H9 (cell line): ENCODE measurements around the gene AJUBA. TPM values are rescaled to one million over a fixed set of nuclear protein-coding genes. Genes with fewer than 3 reads are reported as not detected.

ENCODE experiments used
- DNase-seq: peaks from one replicate; pipeline ENCODE4 v3.0.0-alpha.2; 2017
- H2AFZ ChIP-seq: one replicate; pipeline ENCODE4 v1.6.1; 2013; ENCODE audit warnings: mild to moderate bottlenecking, low read length, control low read depth, moderate library complexity
- H2AK5ac ChIP-seq: 2 replicates; pipeline ENCODE4 v1.6.1; 2013; ENCODE audit warnings: low read length, control low read depth, mixed read lengths; ENCODE audit not compliant: insufficient read length
- H2BK120ac ChIP-seq: one replicate; pipeline ENCODE4 v1.6.1; 2013; ENCODE audit warnings: low read depth, mild to moderate bottlenecking, low read length, control low read depth, inconsistent platforms; ENCODE audit not compliant: poor library complexity, severe bottlenecking
- H2BK12ac ChIP-seq: 2 replicates; pipeline ENCODE4 v1.6.1; 2013; ENCODE audit warnings: low read length, control low read depth, mixed read lengths, low read depth; ENCODE audit not compliant: insufficient read length
- H2BK15ac ChIP-seq: 2 replicates; pipeline ENCODE4 v1.6.1; 2013; ENCODE audit warnings: low read depth, low read length, control low read depth
- H2BK20ac ChIP-seq: one replicate; pipeline ENCODE4 v1.6.1; 2013; ENCODE audit warnings: low read depth, mild to moderate bottlenecking, low read length, control low read depth, inconsistent platforms; ENCODE audit not compliant: poor library complexity, severe bottlenecking
- H2BK5ac ChIP-seq: 2 replicates; pipeline ENCODE4 v1.6.1; 2013; ENCODE audit warnings: low read length, control low read depth, mixed read lengths; ENCODE audit not compliant: insufficient read length
- H3K14ac ChIP-seq: 2 replicates; pipeline ENCODE4 v1.6.1; 2013; ENCODE audit warnings: low read length, control low read depth; ENCODE audit not compliant: insufficient read depth
- H3K18ac ChIP-seq: 2 replicates; pipeline ENCODE4 v1.6.1; 2013; ENCODE audit warnings: low read depth, mild to moderate bottlenecking, mixed read lengths, low read length, control low read depth; ENCODE audit not compliant: insufficient read length
- H3K23ac ChIP-seq: 2 replicates; pipeline ENCODE4 v1.6.1; 2013; ENCODE audit warnings: low read length, control low read depth, mixed read lengths, low read depth; ENCODE audit not compliant: insufficient read length
- H3K23me2 ChIP-seq: 2 replicates; pipeline ENCODE4 v1.6.1; 2013; ENCODE audit warnings: low read depth, mild to moderate bottlenecking, mixed read lengths, low read length, control low read depth; ENCODE audit not compliant: insufficient read length, poor library complexity, severe bottlenecking
- H3K27ac ChIP-seq: 2 replicates; pipeline ENCODE4 v1.5.1; 2013; ENCODE audit warnings: low read length, control low read depth, mixed read lengths, low read depth; ENCODE audit not compliant: insufficient read length
- H3K27me3 ChIP-seq: 2 replicates; pipeline ENCODE4 v1.6.1; 2013; ENCODE audit warnings: low read length, control low read depth, inconsistent platforms; ENCODE audit not compliant: insufficient read depth
- H3K4ac ChIP-seq: 2 replicates; pipeline ENCODE4 v1.6.1; 2013; ENCODE audit warnings: low read depth, mild to moderate bottlenecking, control low read depth, inconsistent platforms, low read length, moderate library complexity
- H3K4me1 ChIP-seq: 2 replicates; pipeline ENCODE4 v1.6.1; 2013; ENCODE audit warnings: low read length, control low read depth, inconsistent platforms; ENCODE audit not compliant: insufficient read depth
- H3K4me2 ChIP-seq: 2 replicates; pipeline ENCODE4 v1.6.1; 2013; ENCODE audit warnings: low read length, control low read depth, mixed read lengths; ENCODE audit not compliant: insufficient read length, insufficient read depth
- H3K56ac ChIP-seq: 2 replicates; pipeline ENCODE4 v1.6.1; 2013; ENCODE audit warnings: low read depth, mild to moderate bottlenecking, mixed read lengths, low read length, control low read depth; ENCODE audit not compliant: insufficient read length
- H3K79me1 ChIP-seq: 2 replicates; pipeline ENCODE4 v1.6.1; 2013; ENCODE audit warnings: low read depth, mild to moderate bottlenecking, moderate library complexity, low read length, control low read depth, inconsistent platforms; ENCODE audit not compliant: insufficient read depth, poor library complexity, severe bottlenecking
- H3K79me2 ChIP-seq: 2 replicates; pipeline ENCODE4 v1.6.1; 2013; ENCODE audit warnings: low read length, control low read depth, inconsistent platforms; ENCODE audit not compliant: insufficient read depth
- H3K9ac ChIP-seq: 2 replicates; pipeline ENCODE4 v1.6.1; 2013; ENCODE audit warnings: low read length, control low read depth, mixed read lengths; ENCODE audit not compliant: insufficient read length; ENCODE audit errors: extremely low read depth
- H3K9me3 ChIP-seq: one replicate; pipeline ENCODE4 v1.6.1; 2013; ENCODE audit warnings: low read depth, low read length, inconsistent platforms; ENCODE audit not compliant: control insufficient read depth
- H3T11ph ChIP-seq: one replicate; pipeline ENCODE4 v1.6.1; 2013; ENCODE audit warnings: mild to moderate bottlenecking, low read length, control low read depth, inconsistent platforms
- H4K20me1 ChIP-seq: one replicate; pipeline ENCODE4 v1.6.1; 2013; ENCODE audit not compliant: control insufficient read depth, insufficient read length, insufficient read depth
- H4K5ac ChIP-seq: 2 replicates; pipeline ENCODE4 v1.6.1; 2013; ENCODE audit warnings: low read depth, mild to moderate bottlenecking, mixed read lengths, low read length, control low read depth; ENCODE audit not compliant: insufficient read length
- H4K8ac ChIP-seq: replicated peaks from 2 replicates; pipeline ENCODE4 v1.6.1; 2013; ENCODE audit warnings: low read length, control low read depth, mixed read lengths, low read depth; ENCODE audit not compliant: insufficient read length
- H4K91ac ChIP-seq: 2 replicates; pipeline ENCODE4 v1.6.1; 2013; ENCODE audit warnings: low read depth, mild to moderate bottlenecking, moderate library complexity, mixed read lengths, low read length, control low read depth; ENCODE audit not compliant: insufficient read length
- H3K27ac Mint-ChIP-seq, 3 experiments: 2 replicates in 2 of 3; 3 replicates in 1 of 3; pipeline ENCODE4 v1.8.0; 2020 to 2021; ENCODE audit warnings: mixed read lengths in 3 of 3, mild to moderate bottlenecking in 1 of 3, moderate library complexity in 1 of 3
- H3K27me3 Mint-ChIP-seq: 2 replicates; pipeline ENCODE4 v1.8.0; 2021; ENCODE audit warnings: low read depth, mild to moderate bottlenecking, moderate library complexity, mixed read lengths
- H3K36me3 Mint-ChIP-seq, 3 experiments: 2 replicates in 2 of 3; 3 replicates in 1 of 3; pipeline ENCODE4 v1.8.0; 2020 to 2021; ENCODE audit warnings: low read depth in 3 of 3, mixed read lengths in 3 of 3; ENCODE audit not compliant: insufficient read depth in 1 of 3
- H3K4me1 Mint-ChIP-seq, 2 experiments: 2 replicates each; pipeline ENCODE4 v1.8.0; 2020; ENCODE audit warnings: mixed read lengths in 2 of 2
- H3K4me3 Mint-ChIP-seq, 2 experiments: 2 replicates in 1 of 2; 3 replicates in 1 of 2; pipeline ENCODE4 v1.8.0; 2020 to 2021; ENCODE audit warnings: mild to moderate bottlenecking in 2 of 2, mixed read lengths in 2 of 2, moderate library complexity in 1 of 2
- H3K9me3 Mint-ChIP-seq, 2 experiments: 2 replicates in 1 of 2; 3 replicates in 1 of 2; pipeline ENCODE4 v1.8.0; 2020; ENCODE audit warnings: mild to moderate bottlenecking in 2 of 2, mixed read lengths in 2 of 2, moderate library complexity in 1 of 2
- CTCF ChIP-seq: fragments of 200-600 bp; sonication (generic); conservative IDR thresholded peaks from 3 replicates; pipeline ENCODE4 v1.8.0; 2021; ENCODE audit warnings: antibody characterized with exemption, mild to moderate bottlenecking
- WGBS: extraction: QIAGEN DNeasy Blood & Tissue Kit; methylation state at CpG from one replicate; pipeline ENCODE4 v1.1.7; 2013; ENCODE audit warnings: missing lambda C conversion rate, low lambda C conversion rate, mixed read lengths; ENCODE audit not compliant: insufficient read length; ENCODE audit errors: extremely low coverage; 5-methylcytosine and 5-hydroxymethylcytosine counted together
- total RNA-seq: library from RNA; stranded (reverse); gene quantifications from 2 replicates; pipeline ENCODE4 v1.2.1, GENCODE V29; 2021

AJUBA gene
- total RNA-seq, 1 experiment from 2014 or later: 44.9 TPM

GRCh38 chr14:23009483-23009938 lies 27.2 kb upstream of the AJUBA start:
- H3K36me3 Mint-ChIP-seq: peaks cover 0 to 9% (median 4%) of the 10 kb centered on the region in 3 experiments; a peak in 3 of 7 replicates
- Histone ChIP-seq H4K5ac (no peak overlapping the region), H4K20me1 (no peaks in the 10 kb centered on the region), H3K23me2 (no peaks in the 10 kb centered on the region), H3K23ac (no peak overlapping the region), H2AK5ac (no peak overlapping the region), H3K27ac (no peak overlapping the region), H2BK20ac (no peak overlapping the region), H4K8ac (no peak overlapping the region), H2BK120ac (no peak overlapping the region), H2BK15ac (no peak overlapping the region), H3K9ac (no peak overlapping the region), H3K14ac (no peak overlapping the region), H3K4ac (no peak overlapping the region), H3K18ac (no peak overlapping the region), H2BK5ac (no peak overlapping the region), H3K79me1 (no peaks in the 10 kb centered on the region), H4K91ac (no peak overlapping the region), H3K56ac (no peak overlapping the region), H2BK12ac (no peak overlapping the region), H3K9me3 (no peaks in the 10 kb centered on the region), H2AFZ (no peak overlapping the region), H3K4me2 (no peak overlapping the region), H3K4me1 (peaks cover 5% of the 10 kb centered on the region; the same call in 1 of the 2 replicates), H3K27me3 (no peaks in the 10 kb centered on the region), H3K79me2 (no peaks in the 10 kb centered on the region), H3T11ph (no peak overlapping the region)
- no peak for TF ChIP-seq CTCF
- DNase-seq: no peak
- WGBS: no CpG with 5 or more reads among the region's 8 CpGs
- H3K4me3 Mint-ChIP-seq: peak overlapping the region; percentile 63 to 76
- H3K27me3 Mint-ChIP-seq: no peaks in the 10 kb centered on the region
- peaks cover 17 to 37% of the 10 kb centered on the region in 2 experiments for H3K4me1 Mint-ChIP-seq
- peak overlapping the region in 2 of 3 experiments; percentile 72 to 73; a peak in 4 of 7 replicates for H3K27ac Mint-ChIP-seq
- peaks cover 0 to 6% of the 10 kb centered on the region in 2 experiments; a peak in 3 of 5 replicates for H3K9me3 Mint-ChIP-seq
